Measurements from ENCODE around the gene SERF2. TPM values are rescaled to one million over a fixed set of nuclear protein-coding genes. Genes with fewer than 3 reads are reported as not detected.
"Not testable (repeated sequence)": the region's sequence is repeated elsewhere in the genome, so short reads cannot be mapped to it uniquely, and the experiment has no call there.

Gene SERF2
- total and polyA plus RNA-seq, 2 experiments from 2014 or later: 996 to 3,311 TPM

DNA sequence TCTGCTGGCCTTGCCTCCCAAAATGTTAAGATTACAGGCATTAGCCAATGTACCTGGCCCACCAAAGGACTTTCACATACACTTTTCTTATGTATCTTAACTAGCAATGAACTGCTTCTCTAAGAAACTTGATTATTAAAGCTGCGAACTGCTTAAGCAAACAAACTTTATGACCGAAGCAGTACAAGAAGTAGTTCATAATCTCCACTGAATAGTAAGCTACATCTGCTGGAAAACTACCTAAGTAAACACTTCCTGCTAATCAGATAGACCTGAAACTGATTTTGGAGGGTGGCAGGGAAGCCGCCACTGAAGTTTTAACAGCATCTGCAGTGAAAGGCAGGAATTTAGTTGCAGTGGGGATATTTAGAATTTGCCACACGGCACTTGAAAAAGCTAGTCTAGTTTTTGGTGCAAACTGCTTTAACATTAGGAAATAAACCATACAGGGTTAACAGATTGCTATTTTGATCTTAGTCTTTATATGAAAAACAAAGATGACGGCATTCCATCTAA is 16.4 kb downstream of the SERF2 start:
- peaks cover 71% of the 10 kb centered on the region for H3K36me3 ChIP-seq (ENCODE audit: low read depth)
- H3K9me2 ChIP-seq (ENCODE audit: insufficient read depth): no peaks in the 10 kb centered on the region
- 0 out of 2 replicates have a peak, but pooled peaks cover under 1% of the 10 kb centered on the region for H3K79me2 ChIP-seq (ENCODE audit: insufficient read depth)
- no peak overlapping the region for H3K27ac ChIP-seq
- H3K9me3 ChIP-seq (ENCODE audit: low read depth): no peaks in the 10 kb centered on the region
- H2AFZ ChIP-seq: no peak overlapping the region
- 97 to 98% methylated on average over 5 of the region's 5 CpGs for WGBS, 2 experiments (ENCODE audit: low coverage in 1 of 2, low lambda C conversion rate in 2 of 2, missing lambda C conversion rate in 2 of 2)
- H3K4me3 ChIP-seq: no peak overlapping the region
- TF ChIP-seq EZH2phosphoT487 (IDR thresholded peaks at IDR 0.05; ENCODE audit: insufficient read depth, low read depth): no peak
- no peak for TF ChIP-seq EZH2 (IDR thresholded peaks at IDR 0.05; ENCODE audit: insufficient read depth, poor library complexity, severe bottlenecking)
- H4K20me1 ChIP-seq (ENCODE audit: insufficient read depth): no peaks in the 10 kb centered on the region
- H3K27me3 ChIP-seq (replicated peaks; ENCODE audit: insufficient read depth): no peaks in the 10 kb centered on the region
- no peak for DNase-seq
- in situ Hi-C loops (cut with MboI): no loop called here
- no peak overlapping the region for H3K4me2 ChIP-seq (ENCODE audit: unreplicated experiment)
- H3F3A ChIP-seq (ENCODE audit: insufficient read depth): peaks cover 34% of the 10 kb centered on the region
- H3K4me1 ChIP-seq (ENCODE audit: insufficient read depth): no peaks in the 10 kb centered on the region
- no peak overlapping the region for H3K9ac ChIP-seq

DNA sequence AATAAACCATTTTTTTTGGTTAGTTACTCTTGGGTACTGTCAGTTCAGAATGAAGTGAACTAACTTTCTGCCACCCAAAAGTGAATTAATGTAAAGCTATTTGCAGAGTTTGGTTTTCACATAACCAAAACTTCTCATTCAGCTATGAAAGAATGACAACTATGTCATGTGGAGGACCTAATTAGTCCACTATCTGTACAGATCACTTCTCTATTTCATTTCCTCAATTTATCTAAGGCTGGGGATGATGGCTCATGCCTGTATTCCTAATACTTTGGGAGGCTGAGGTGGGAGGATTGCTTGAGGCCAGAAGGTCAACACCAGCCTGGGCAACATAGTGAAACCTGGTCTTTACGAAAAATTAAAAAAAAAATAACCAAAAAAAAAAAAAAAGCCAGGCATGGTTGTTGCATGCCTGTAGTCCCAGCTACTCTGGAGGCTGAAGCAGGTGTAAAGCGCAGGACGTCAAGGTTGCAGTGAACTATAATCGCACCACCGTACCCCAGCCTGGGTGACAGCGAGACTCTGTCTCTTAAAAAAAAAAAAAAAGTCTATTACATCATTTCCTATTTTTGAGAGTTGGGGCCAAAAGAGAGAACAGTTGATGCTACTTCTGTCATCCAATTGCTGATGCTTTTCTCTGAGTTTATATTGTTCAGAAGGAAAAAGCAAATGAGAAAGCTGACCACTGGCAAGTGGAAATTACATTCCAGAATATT is 17.0 kb downstream of the SERF2 start:
- DNase-seq: no peak
- Histone ChIP-seq H3K9ac (no peak overlapping the region), H3K4me1 (ENCODE audit: insufficient read depth) (no peaks in the 10 kb centered on the region), H3K4me2 (ENCODE audit: unreplicated experiment) (no peak overlapping the region), H3K9me3 (ENCODE audit: low read depth) (no peaks in the 10 kb centered on the region), H3F3A (ENCODE audit: insufficient read depth) (peaks cover 30% of the 10 kb centered on the region), H3K27me3 (replicated peaks; ENCODE audit: insufficient read depth) (no peaks in the 10 kb centered on the region), H3K36me3 (ENCODE audit: low read depth) (peaks cover 76% of the 10 kb centered on the region), H3K79me2 (ENCODE audit: insufficient read depth) (no peaks in the 10 kb centered on the region), H2AFZ (no peak overlapping the region), H3K27ac (no peak overlapping the region), H3K9me2 (ENCODE audit: insufficient read depth) (no peaks in the 10 kb centered on the region), H3K4me3 (no peak overlapping the region), H4K20me1 (ENCODE audit: insufficient read depth) (no peaks in the 10 kb centered on the region)
- in situ Hi-C loops (cut with MboI): no loop called here
- TF ChIP-seq EZH2 (IDR thresholded peaks at IDR 0.05; ENCODE audit: insufficient read depth, poor library complexity, severe bottlenecking) (no peak), EZH2phosphoT487 (IDR thresholded peaks at IDR 0.05; ENCODE audit: insufficient read depth, low read depth) (no peak)
- 87 to 94% methylated on average over 6 of the region's 6 CpGs for WGBS, 2 experiments (ENCODE audit: low coverage in 1 of 2, low lambda C conversion rate in 2 of 2, missing lambda C conversion rate in 2 of 2)

DNA sequence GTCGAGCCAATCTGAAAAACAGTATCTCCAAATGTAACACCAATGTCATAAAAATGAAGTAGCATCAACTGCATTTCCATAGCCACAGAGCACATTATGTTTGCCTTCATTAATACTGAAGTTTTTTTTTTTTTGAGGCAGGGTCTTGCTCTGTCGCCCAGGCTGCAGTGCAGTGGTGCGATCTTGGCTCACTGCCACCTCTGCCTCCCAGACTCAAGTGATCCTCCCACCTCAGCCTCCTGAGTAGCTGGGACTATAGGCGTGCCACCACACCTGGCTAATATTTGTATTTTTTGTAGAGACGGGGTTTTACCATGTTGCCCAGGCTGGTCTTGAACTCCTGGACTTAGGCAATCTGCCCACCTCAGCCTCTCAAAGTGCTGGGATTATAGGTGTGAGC is 22.9 kb downstream of the SERF2 start:
- DNase-seq; H4K20me1 ChIP-seq (ENCODE audit: insufficient read depth); H3K4me2 ChIP-seq (ENCODE audit: unreplicated experiment); H3F3A ChIP-seq (ENCODE audit: insufficient read depth); in situ Hi-C loops (cut with MboI); H3K4me3 ChIP-seq; H3K9me2 ChIP-seq (ENCODE audit: insufficient read depth); H2AFZ ChIP-seq; H3K9ac ChIP-seq; H3K9me3 ChIP-seq (ENCODE audit: low read depth); H3K4me1 ChIP-seq (ENCODE audit: insufficient read depth); H3K27me3 ChIP-seq (replicated peaks; ENCODE audit: insufficient read depth): not testable (repeated sequence)
- H3K36me3 ChIP-seq (ENCODE audit: low read depth): peaks cover 45% of the 10 kb centered on the region
- H3K27ac ChIP-seq: 0 out of 2 replicates have a peak overlapping the region, but pooled peaks have one; percentile 2
- 92% methylated on average over 5 of the region's 5 CpGs for WGBS, 2 experiments (ENCODE audit: low coverage in 1 of 2, low lambda C conversion rate in 2 of 2, missing lambda C conversion rate in 2 of 2)
- H3K79me2 ChIP-seq (ENCODE audit: insufficient read depth): peaks cover 39% of the 10 kb centered on the region

DNA sequence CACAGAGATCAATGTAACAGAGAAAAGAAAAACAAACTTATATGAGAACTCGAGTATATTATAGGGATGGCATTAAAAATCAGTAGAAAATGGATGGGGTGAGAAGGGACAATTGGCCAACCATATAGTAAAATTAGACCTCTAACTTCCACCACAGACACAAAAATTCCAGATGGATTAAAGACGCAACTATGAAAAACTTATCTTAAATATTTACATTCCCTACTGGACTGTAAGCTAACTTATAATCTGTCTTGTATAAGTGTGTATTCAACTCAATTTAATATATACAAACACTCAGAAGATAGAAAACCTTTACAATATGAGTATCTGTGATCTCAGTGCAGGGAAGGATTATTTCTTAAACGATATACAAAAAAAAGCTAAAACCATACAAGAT is 29.4 kb downstream of the SERF2 start:
- H2AFZ ChIP-seq: no peak overlapping the region
- DNase-seq: no peak
- peaks cover 87% of the 10 kb centered on the region for H3K79me2 ChIP-seq (ENCODE audit: insufficient read depth)
- H3K4me3 ChIP-seq: no peak overlapping the region
- in situ Hi-C loops (cut with MboI): no loop called here
- no peak overlapping the region for H3K9ac ChIP-seq
- WGBS, 2 experiments (ENCODE audit: low coverage in 1 of 2, low lambda C conversion rate in 2 of 2, missing lambda C conversion rate in 2 of 2): 93 to 95% methylated on average over 3 of the region's 3 CpGs
- TF ChIP-seq EZH2phosphoT487 (IDR thresholded peaks at IDR 0.05; ENCODE audit: insufficient read depth, low read depth) (no peak), EZH2 (IDR thresholded peaks at IDR 0.05; ENCODE audit: insufficient read depth, poor library complexity, severe bottlenecking) (no peak)
- H3F3A ChIP-seq (ENCODE audit: insufficient read depth): no peaks in the 10 kb centered on the region
- H3K27me3 ChIP-seq (replicated peaks; ENCODE audit: insufficient read depth): no peaks in the 10 kb centered on the region
- no peaks in the 10 kb centered on the region for H3K9me3 ChIP-seq (ENCODE audit: low read depth)
- H3K4me2 ChIP-seq (ENCODE audit: unreplicated experiment): peak overlapping the region; percentile 18
- no peaks in the 10 kb centered on the region for H3K9me2 ChIP-seq (ENCODE audit: insufficient read depth)
- peaks cover 15% of the 10 kb centered on the region; the same call in 1 of the 2 replicates for H3K4me1 ChIP-seq (ENCODE audit: insufficient read depth)
- no peaks in the 10 kb centered on the region for H3K36me3 ChIP-seq (ENCODE audit: low read depth)
- H4K20me1 ChIP-seq (ENCODE audit: insufficient read depth): no peaks in the 10 kb centered on the region
- H3K27ac ChIP-seq: no peak overlapping the region

All from GM23248 (cell line).